ENCODE results near the gene PTGDS. TPM values are rescaled to one million over a fixed set of nuclear protein-coding genes. Genes with fewer than 3 reads are reported as not detected.
A peak's percentile ranks its signal among the peaks of the same experiment; 100 is the strongest.

PTGDS gene
- total and polyA plus RNA-seq, 12 donors: 1,129 to 5,119 (median 3,777) TPM

GRCh38 chr9:136939431-136939995, 37.8 kb upstream of the PTGDS start:
- peaks cover 10 to 54% (median 28%) of the 10 kb centered on the region in 9 donors for H3K36me3 ChIP-seq
- no peak overlapping the region for H3K4me3 ChIP-seq
- TF ChIP-seq, protein P1, sequence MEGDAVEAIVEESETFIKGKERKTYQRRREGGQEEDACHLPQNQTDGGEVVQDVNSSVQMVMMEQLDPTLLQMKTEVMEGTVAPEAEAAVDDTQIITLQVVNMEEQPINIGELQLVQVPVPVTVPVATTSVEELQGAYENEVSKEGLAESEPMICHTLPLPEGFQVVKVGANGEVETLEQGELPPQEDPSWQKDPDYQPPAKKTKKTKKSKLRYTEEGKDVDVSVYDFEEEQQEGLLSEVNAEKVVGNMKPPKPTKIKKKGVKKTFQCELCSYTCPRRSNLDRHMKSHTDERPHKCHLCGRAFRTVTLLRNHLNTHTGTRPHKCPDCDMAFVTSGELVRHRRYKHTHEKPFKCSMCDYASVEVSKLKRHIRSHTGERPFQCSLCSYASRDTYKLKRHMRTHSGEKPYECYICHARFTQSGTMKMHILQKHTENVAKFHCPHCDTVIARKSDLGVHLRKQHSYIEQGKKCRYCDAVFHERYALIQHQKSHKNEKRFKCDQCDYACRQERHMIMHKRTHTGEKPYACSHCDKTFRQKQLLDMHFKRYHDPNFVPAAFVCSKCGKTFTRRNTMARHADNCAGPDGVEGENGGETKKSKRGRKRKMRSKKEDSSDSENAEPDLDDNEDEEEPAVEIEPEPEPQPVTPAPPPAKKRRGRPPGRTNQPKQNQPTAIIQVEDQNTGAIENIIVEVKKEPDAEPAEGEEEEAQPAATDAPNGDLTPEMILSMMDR (IDR thresholded peaks at IDR 0.05): no peak
- H3K9me3 ChIP-seq: no peaks in the 10 kb centered on the region
- WGBS, 2 donors: 67 to 78% methylated on average over 28 of the region's 28 CpGs
- H3K4me1 ChIP-seq: peaks cover 9 to 46% (median 28%) of the 10 kb centered on the region in 9 donors
- DNase-seq: no peak
- H3K27me3 ChIP-seq: no peaks in the 10 kb centered on the region
- ATAC-seq: peak in 1 of 8 donors; percentile 2
- peak overlapping the region; percentile 18 to 97 (median 81) for H3K27ac ChIP-seq
- intact Hi-C loops (cut with DNase I): loop anchor here in 1 of 10 donors (10.0 kb wide), 1 partner anchor 55 kb away; the partner anchor contains the start of gene TRAF2

GRCh38 chr9:136939996-136940525, 37.2 kb upstream of the PTGDS start:
- intact Hi-C loops (cut with DNase I): loop anchor here in 7 of 10 donors (5.0 to 10.0 kb wide), 7 partner anchors 38 to 148 kb away; partner anchors contain the start of genes PHPT1 (in 3 of the 7), TMEM141 (in 2 of the 7), TRAF2 (in 2 of the 7) and AJM1 (in 1 of the 7)
- Histone ChIP-seq H3K4me1 (peaks cover 12 to 50% (median 28%) of the 10 kb centered on the region in 9 donors), H3K36me3 (peaks cover 10 to 54% (median 28%) of the 10 kb centered on the region in 9 donors), H3K27ac (peak overlapping the region; percentile 40 to 97 (median 81)), H3K27me3 (no peaks in the 10 kb centered on the region), H3K9me3 (no peaks in the 10 kb centered on the region), H3K4me3 (no peak overlapping the region)
- 49 to 55% methylated on average over 16 of the region's 16 CpGs for WGBS, 2 donors
- peak; percentile 80 to 84 for DNase-seq
- ATAC-seq: peak; percentile 16 to 87 (median 74)
- TF ChIP-seq, protein P1 (IDR thresholded peaks at IDR 0.05): no peak

- WGBS, 2 donors: 89% methylated on average over 42 of the region's 42 CpGs
- no peak for DNase-seq
Observed at GRCh38 chr9:136940526-136941230, 36.6 kb upstream of the PTGDS start.

More at GRCh38 chr9:136940526-136941230, 36.6 kb upstream of the PTGDS start:
- H3K36me3 ChIP-seq: peaks cover 10 to 54% (median 28%) of the 10 kb centered on the region in 9 donors
- TF ChIP-seq, protein P1 (IDR thresholded peaks at IDR 0.05): no peak
- no peak for ATAC-seq
- intact Hi-C loops (cut with DNase I): loop anchor here in 7 of 10 donors (5.0 kb wide), 6 partner anchors 38 to 148 kb away; partner anchors contain the start of genes PHPT1 (in 3 of the 7), TMEM141 (in 2 of the 7), AJM1 (in 1 of the 7) and MAMDC4 (in 1 of the 7)
- H3K4me3 ChIP-seq: no peak overlapping the region
- H3K27me3 ChIP-seq: no peaks in the 10 kb centered on the region
- H3K4me1 ChIP-seq: peaks cover 13 to 50% (median 28%) of the 10 kb centered on the region in 9 donors
- H3K27ac ChIP-seq: peak overlapping the region; percentile 40 to 97 (median 80)
- no peaks in the 10 kb centered on the region for H3K9me3 ChIP-seq

Data from heart right ventricle (tissue), 16 donors.